GM19455 (cell line): ENCODE data around the gene ZNF367.
"Not testable (repeated sequence)": the region's sequence is repeated elsewhere in the genome, so short reads cannot be mapped to it uniquely, and the experiment has no call there.

Experiments
- ATAC-seq: cut with Tn5 transposase; IDR thresholded peaks from one replicate; pipeline ENCODE4 v1.9.1; 2021; ENCODE audit not compliant: unreplicated experiment

The ZNF367 gene

GRCh38 chr9:96363175-96363967 is 54.8 kb downstream of the ZNF367 start:
- no peak for ATAC-seq

DNA sequence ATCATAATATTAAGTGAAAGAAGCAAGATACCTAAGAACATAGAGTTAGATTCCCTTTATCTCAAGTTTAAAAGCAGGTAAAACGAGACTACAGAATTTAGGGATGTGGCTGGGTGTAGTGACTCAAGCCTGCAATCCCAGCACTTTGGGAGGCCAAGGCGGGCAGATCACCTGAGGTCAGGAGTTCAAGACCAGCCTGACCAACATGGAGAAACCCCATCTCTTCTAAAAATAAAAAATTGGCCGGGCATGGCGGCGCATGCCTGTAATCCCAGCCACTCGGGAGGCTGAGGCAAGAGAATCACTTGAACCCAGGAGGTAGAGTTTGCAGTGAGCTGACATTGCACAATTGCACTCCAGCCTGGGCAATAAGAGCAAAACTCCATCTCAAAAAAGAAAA is 56.1 kb downstream of the ZNF367 start:
- ATAC-seq = not testable (repeated sequence)

GRCh38 chr9:96361668-96362067 is 56.5 kb downstream of the ZNF367 start:
- ATAC-seq = no peak

DNA sequence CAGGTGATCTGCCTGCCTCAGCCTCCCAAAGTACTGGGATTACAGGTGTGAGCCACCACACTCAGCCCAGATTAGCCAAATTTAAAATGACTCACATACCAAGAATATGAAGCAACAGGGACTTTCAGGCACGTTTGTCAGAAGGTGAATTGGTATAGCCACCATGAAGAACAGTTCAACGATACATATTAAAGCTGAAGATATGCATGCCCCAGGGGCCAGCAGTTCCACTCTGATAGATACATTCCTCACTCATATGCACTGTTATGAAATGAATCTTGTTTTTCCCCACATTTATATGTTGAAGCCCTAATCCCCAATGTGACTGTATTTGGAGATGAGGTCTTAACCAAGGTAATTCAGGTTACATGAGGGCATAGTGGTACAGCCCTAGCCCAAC is 57.2 kb downstream of the ZNF367 start:
- no peak for ATAC-seq

- not testable (repeated sequence) for ATAC-seq
Measured at GRCh38 chr9:96360523-96360922, 57.6 kb downstream of the ZNF367 start.

GRCh38 chr9:96350866-96351265 is 67.3 kb downstream of the ZNF367 start:
- ATAC-seq = no peak

GRCh38 chr9:96348261-96348660 is 69.9 kb downstream of the ZNF367 start:
- ATAC-seq = no peak

DNA sequence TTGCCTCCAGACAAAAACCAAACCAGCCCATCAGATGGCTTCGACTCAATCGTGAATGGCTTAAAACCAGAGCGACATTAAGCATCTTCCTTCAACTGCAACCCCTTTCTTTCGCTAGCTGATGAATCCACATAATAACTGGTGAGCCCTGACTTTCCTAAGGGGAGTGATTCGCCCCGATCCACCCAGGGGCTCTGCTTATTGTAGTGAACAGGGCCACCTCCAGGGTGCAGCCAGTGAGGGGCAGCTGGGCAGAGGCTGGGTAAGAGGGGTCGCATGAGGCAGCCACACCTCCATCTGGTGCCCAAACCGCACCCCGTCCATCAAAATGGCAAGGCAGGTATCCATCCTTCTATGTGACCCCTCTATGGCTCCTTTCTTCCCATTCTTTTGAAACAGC is 72.6 kb downstream of the ZNF367 start:
- no peak for ATAC-seq

GRCh38 chr9:96344458-96345180 is 73.6 kb downstream of the ZNF367 start:
- no peak for ATAC-seq

GRCh38 chr9:96343515-96344360 is 74.4 kb downstream of the ZNF367 start:
- no peak for ATAC-seq

DNA sequence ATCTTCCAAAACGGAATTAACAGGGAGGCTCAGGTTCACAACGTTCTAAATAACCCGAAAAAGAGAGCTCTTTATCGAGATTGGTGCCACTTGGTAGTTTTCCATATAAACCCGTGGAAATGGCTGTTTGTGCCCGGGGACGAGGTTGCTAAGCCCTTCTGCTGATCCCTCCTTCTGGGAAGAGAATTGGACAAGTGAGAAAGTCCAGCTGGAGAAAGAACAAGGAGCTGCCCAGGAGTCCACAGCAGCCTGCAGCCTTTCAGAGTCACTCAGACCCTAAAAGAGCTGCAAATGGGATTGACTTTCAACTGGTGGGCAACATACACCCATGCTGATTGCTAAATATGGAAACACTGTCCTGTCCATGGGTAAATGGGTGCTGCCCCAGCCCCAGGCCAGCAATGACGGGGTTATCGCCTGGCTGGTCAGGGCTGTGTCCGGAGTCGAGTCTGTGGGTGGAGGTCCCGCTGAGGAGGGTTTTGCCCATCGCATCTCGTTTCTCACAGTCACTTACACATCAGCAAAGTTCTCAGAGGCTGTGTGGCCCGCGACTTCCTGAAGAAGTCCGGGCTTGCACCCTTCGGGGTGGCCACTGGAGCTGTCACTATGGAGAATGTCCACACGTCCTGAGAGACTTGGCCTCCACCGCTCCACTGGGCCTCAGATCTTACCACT is 75.5 kb downstream of the ZNF367 start:
- ATAC-seq = no peak

DNA sequence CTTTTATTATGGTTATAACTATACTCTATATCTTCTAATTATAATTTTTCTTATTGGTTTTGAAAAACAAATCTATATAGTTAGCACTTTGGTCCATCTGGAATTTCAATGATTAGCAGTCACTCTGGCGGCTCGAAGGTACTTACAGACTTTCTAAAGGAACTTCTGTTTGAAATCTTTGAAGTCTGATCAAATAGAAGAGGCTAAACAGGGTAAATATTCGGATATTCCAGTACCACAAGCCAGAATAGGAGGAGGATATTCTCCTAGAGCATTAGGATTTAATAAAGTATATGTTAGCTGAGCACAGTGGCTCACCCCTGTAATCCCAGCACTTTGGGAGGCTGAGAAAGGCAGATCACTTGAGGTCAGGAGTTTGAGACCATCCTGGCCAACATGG is 77.5 kb downstream of the ZNF367 start:
- ATAC-seq = no peak

DNA sequence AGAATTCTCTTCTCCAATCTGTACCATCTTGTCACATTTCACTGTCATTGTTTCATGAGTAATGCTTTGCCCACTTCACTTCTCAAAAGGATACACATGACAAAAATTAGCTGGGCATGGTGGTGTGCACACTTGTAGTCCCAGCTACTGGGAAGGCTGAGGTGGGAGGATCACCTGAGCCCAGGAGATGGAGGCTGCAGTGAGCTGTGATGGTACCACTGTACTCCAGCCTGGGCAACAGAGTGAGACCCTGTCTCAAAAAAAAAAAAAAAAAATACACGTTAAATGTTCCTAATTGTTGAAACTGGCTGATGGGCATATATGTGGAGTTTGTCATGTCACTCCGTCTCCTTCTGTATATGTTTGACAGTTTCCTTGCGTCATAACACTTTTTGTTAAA is 79.9 kb downstream of the ZNF367 start:
- no peak for ATAC-seq
